OCI-LY7 (cell line): ENCODE data around the gene BAAT.

Experiments
- CTCF ChIP-seq: fragments of 200-600 bp; sonication (generic); conservative IDR thresholded peaks from 2 replicates; pipeline ENCODE4 v1.5.1; 2014; ENCODE audit warnings: mild to moderate bottlenecking, antibody characterized with exemption, low read length, moderate library complexity, mixed read lengths
- EZH2phosphoT487 ChIP-seq: fragments of 200-600 bp; sonication (generic); IDR thresholded peaks from 2 replicates; pipeline ENCODE4 v1.6.1; 2018; ENCODE audit warnings: low read depth, borderline replicate concordance, mild to moderate bottlenecking, mixed run types, antibody characterized with exemption, low read length, moderate library complexity, mixed read lengths

DNA sequence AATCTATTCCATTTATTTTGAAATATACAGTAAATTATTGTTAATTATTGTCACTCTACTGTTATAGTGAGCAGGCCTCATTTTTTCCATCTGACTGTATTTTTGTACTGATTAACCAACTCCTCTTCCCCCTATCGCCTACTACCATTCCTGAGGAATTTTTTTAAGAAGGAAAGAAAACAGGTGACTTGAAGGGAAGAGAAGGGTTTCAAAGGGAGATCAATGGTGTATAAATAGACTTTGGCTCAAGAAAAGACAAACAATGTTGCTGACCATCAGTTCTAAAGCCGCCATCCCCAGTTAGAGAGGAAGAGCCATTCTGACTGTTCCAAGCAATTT, 69.7 kb downstream of the BAAT start:
- no peak for TF ChIP-seq CTCF
- no peak for TF ChIP-seq EZH2phosphoT487
